GM18951 (cell line): ENCODE results near the gene SLC25A21.

Source experiments
- POLR2A ChIP-seq: IDR thresholded peaks from 4 replicates; pipeline ENCODE4 v1.6.1; 2011; ENCODE audit warnings: mild to moderate bottlenecking; ENCODE audit not compliant: insufficient read length, insufficient read depth; ENCODE audit errors: extremely low read depth
- in situ Hi-C: fragments of 300-500 bp; cut with MboI; formaldehyde crosslinking; loops from one replicate; pipeline ENCODE4 v1.12.0; 2022; ENCODE audit warnings: low sequenced_read_pairs, mixed read lengths, inconsistent platforms; ENCODE audit not compliant: unreplicated experiment

The SLC25A21 gene

GRCh38 chr14:36860831-36861230, 311.6 kb downstream of the SLC25A21 start:
- in situ Hi-C loops, result no loop called here
- TF ChIP-seq POLR2A, result no peak

- no peak for TF ChIP-seq POLR2A
- in situ Hi-C loops, result no loop called here
Observed at GRCh38 chr14:36859119-36859518, 313.3 kb downstream of the SLC25A21 start.

- TF ChIP-seq POLR2A, result no peak
- in situ Hi-C loops, result no loop called here
Observed at GRCh38 chr14:36857842-36858445, 314.5 kb downstream of the SLC25A21 start.

GRCh38 chr14:36857136-36857535, 315.3 kb downstream of the SLC25A21 start:
- TF ChIP-seq POLR2A, result no peak

GRCh38 chr14:36856095-36856878, 316.1 kb downstream of the SLC25A21 start:
- no peak for TF ChIP-seq POLR2A
- in situ Hi-C loops, result no loop called here

More at GRCh38 chr14:36857136-36857535, 315.3 kb downstream of the SLC25A21 start:
- in situ Hi-C loops, result no loop called here

GRCh38 chr14:36855396-36855795, 317.0 kb downstream of the SLC25A21 start:
- in situ Hi-C loops, result no loop called here

GRCh38 chr14:36852981-36853691, 319.3 kb downstream of the SLC25A21 start:
- no peak for TF ChIP-seq POLR2A
- in situ Hi-C loops, result no loop called here

More at GRCh38 chr14:36855396-36855795, 317.0 kb downstream of the SLC25A21 start:
- no peak for TF ChIP-seq POLR2A

GRCh38 chr14:36848213-36848612, 324.2 kb downstream of the SLC25A21 start:
- in situ Hi-C loops, result no loop called here
- TF ChIP-seq POLR2A, result no peak

- in situ Hi-C loops, result no loop called here
Observed at GRCh38 chr14:36847366-36847765, 325.0 kb downstream of the SLC25A21 start.

GRCh38 chr14:36845356-36846012, 326.9 kb downstream of the SLC25A21 start:
- no peak for TF ChIP-seq POLR2A
- in situ Hi-C loops, result no loop called here

More at GRCh38 chr14:36847366-36847765, 325.0 kb downstream of the SLC25A21 start:
- no peak for TF ChIP-seq POLR2A

GRCh38 chr14:36844443-36845195, 327.8 kb downstream of the SLC25A21 start:
- in situ Hi-C loops, result no loop called here

GRCh38 chr14:36843410-36843809, 329.0 kb downstream of the SLC25A21 start:
- in situ Hi-C loops, result no loop called here
- no peak for TF ChIP-seq POLR2A

More at GRCh38 chr14:36844443-36845195, 327.8 kb downstream of the SLC25A21 start:
- no peak for TF ChIP-seq POLR2A

GRCh38 chr14:36835128-36835527, 337.3 kb downstream of the SLC25A21 start:
- TF ChIP-seq POLR2A, result no peak

GRCh38 chr14:36834293-36834692, 338.1 kb downstream of the SLC25A21 start:
- TF ChIP-seq POLR2A, result no peak
- in situ Hi-C loops, result no loop called here

More at GRCh38 chr14:36835128-36835527, 337.3 kb downstream of the SLC25A21 start:
- in situ Hi-C loops, result no loop called here
